Urothelium cell line (cell line): ENCODE measurements around the gene NBPF19.
"Not testable (repeated sequence)": the region's sequence is repeated elsewhere in the genome, so short reads cannot be mapped to it uniquely, and the experiment has no call there.

Source experiments
- DNase-seq: peaks from one replicate; pipeline ENCODE4 v3.0.0; 2011; ENCODE audit warnings: low spot score, mixed read lengths
- FAIRE-seq: peaks from 2 replicates; lab custom pipeline; 2011; peaks lifted over from hg19 to GRCh38; lab: Jason Lieb, UNC

The NBPF19 gene, protein sequence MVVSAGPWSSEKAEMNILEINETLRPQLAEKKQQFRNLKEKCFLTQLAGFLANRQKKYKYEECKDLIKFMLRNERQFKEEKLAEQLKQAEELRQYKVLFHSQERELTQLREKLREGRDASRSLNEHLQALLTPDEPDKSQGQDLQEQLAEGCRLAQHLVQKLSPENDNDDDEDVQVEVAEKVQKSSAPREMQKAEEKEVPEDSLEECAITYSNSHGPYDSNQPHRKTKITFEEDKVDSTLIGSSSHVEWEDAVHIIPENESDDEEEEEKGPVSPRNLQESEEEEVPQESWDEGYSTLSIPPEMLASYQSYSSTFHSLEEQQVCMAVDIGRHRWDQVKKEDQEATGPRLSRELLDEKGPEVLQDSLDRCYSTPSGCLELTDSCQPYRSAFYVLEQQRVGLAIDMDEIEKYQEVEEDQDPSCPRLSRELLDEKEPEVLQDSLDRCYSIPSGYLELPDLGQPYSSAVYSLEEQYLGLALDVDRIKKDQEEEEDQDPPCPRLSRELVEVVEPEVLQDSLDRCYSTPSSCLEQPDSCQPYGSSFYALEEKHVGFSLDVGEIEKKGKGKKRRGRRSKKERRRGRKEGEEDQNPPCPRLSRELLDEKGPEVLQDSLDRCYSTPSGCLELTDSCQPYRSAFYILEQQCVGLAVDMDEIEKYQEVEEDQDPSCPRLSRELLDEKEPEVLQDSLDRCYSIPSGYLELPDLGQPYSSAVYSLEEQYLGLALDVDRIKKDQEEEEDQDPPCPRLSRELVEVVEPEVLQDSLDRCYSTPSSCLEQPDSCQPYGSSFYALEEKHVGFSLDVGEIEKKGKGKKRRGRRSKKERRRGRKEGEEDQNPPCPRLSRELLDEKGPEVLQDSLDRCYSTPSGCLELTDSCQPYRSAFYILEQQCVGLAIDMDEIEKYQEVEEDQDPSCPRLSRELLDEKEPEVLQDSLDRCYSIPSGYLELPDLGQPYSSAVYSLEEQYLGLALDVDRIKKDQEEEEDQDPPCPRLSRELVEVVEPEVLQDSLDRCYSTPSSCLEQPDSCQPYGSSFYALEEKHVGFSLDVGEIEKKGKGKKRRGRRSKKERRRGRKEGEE (N-terminal part only)

DNA sequence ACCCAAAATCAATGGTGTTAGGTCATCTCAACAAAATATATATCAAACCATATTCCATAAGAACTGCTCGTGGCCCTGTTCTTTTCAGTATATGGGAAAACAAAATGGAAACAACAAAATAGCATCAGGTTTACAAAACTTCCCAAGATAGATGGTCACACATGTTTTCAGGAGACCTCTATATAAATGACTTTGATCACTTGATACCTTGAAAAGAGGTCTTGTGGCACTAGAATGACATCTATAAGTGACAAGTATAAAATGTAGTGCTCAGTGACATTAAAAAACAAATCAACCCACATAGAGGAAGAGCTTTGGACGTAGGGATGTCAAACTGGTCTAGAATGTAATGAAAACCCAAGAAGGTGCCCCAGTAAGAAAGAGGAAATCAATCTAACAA is at the start of gene NBPF19:
Gene NBPF19, plus strand, starts transcription at position 301 of the 400 bp plus-strand sequence. CDS start 888 bp downstream, outside the sequence.
- not testable (repeated sequence) for DNase-seq, FAIRE-seq

- not testable (repeated sequence) for DNase-seq
These were observed 46.5 kb upstream of the NBPF19 start for GRCh38 chr1:149428317-149428716.

DNA sequence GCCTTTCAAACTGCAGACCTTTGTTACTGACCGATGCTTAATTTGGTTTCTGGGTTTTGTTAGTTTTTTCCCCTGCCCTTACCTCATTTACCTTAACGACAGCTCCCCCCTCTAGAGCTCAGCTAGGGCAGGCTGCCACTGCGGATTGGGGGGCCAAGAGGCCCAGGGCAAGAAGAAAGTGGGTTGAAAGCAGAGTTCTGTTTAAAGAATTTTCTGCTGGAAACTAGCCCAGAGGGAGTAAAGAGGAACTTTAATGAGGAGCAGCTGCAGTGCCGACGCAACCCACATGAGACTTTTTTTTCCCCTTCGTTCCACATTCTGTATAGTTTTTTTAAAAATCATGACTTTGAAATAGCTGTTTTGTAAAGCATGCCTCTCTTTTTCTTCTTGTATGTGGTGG is 29.4 kb upstream of the NBPF19 start:
- FAIRE-seq, DNase-seq: not testable (repeated sequence)

More at GRCh38 chr1:149428317-149428716, 46.5 kb upstream of the NBPF19 start:
- FAIRE-seq: not testable (repeated sequence)

- not testable (repeated sequence) for DNase-seq, FAIRE-seq
These were observed 22.6 kb upstream of the NBPF19 start for GRCh38 chr1:149452196-149452595.

GRCh38 chr1:149452652-149453051 is 22.2 kb upstream of the NBPF19 start:
- not testable (repeated sequence) for DNase-seq, FAIRE-seq

DNA sequence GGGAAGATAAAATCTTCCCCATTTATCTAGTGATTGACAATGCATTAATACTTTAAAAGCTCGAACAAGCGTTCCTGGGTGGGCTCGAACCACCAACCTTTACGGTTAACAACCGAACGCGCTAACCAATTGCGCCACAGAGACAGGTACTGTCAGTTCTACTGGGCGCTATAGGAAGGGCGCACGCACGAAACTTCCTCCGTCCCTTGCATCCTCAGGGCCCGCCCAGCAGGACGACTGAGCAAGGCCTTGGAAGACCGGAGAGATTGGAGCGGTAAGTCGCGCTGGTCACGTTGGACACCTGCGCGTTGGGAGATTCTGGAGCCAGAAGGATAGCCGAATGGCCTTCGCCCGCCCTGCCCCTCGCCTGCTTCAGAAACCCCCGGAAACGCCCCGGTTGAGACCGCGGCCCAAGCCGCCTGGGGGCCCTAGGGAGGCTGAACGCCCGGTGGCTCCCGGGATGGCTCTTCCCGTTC is 83.5 kb downstream of the NBPF19 start:
- not testable (repeated sequence) for DNase-seq, FAIRE-seq

- DNase-seq, FAIRE-seq: not testable (repeated sequence)
These were observed 87.0 kb downstream of the NBPF19 start for GRCh38 chr1:149561806-149562205.

GRCh38 chr1:149565485-149565884 is 90.6 kb downstream of the NBPF19 start:
- not testable (repeated sequence) for FAIRE-seq

GRCh38 chr1:149572763-149573162 is 97.9 kb downstream of the NBPF19 start:
- not testable (repeated sequence) for FAIRE-seq, DNase-seq

More at GRCh38 chr1:149565485-149565884, 90.6 kb downstream of the NBPF19 start:
- not testable (repeated sequence) for DNase-seq

DNA sequence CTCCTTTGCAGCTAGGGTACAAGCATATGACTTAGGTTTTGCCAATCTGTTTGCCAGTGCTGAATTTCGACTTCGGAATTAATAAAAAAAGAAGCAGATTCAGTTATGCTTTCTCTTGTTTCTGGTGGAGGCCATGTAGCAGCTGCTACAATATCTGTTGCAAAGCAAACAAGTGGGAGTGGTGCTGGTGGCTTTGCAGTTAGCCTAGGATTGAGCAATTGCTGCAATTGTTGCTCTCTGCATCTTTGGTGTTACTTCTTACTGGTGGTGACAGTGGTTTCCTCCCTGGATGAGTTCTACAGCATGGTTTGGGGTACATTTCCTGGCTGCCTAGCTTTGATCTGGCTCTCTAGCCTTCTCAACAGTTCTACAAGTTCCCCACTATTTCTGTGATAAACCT is 110.7 kb downstream of the NBPF19 start:
- FAIRE-seq, DNase-seq: not testable (repeated sequence)
